HL-60 (cell line): Measurements from ENCODE around the gene NXNL1.

Experiments
- DNase-seq, 2 experiments: peaks; one replicate each; pipeline ENCODE4 v3.0.0-alpha.2; 2010 to 2020; ENCODE audit warnings: low read depth in 1 of 2, low spot score in 1 of 2
- H3K27ac ChIP-seq: fragments of 250-450 bp; sonication (Bioruptor Pico); replicated peaks from 2 replicates; pipeline ENCODE4 v1.5.1; 2020; ENCODE audit warnings: mild to moderate bottlenecking, moderate library complexity
- H3K27me3 ChIP-seq: fragments of 250-450 bp; sonication (Bioruptor Pico); 2 replicates; pipeline ENCODE4 v1.5.1; 2021; ENCODE audit warnings: mild to moderate bottlenecking, moderate library complexity; ENCODE audit not compliant: insufficient read depth, poor library complexity, severe bottlenecking
- H3K4me3 ChIP-seq: replicated peaks from 2 replicates; pipeline ENCODE4 v1.5.1; 2011; ENCODE audit warnings: mild to moderate bottlenecking, control low read depth, low read length; ENCODE audit not compliant: insufficient read depth
- GABPA ChIP-seq: IDR thresholded peaks from 2 replicates; pipeline ENCODE4 v1.6.1; 2012; ENCODE audit warnings: low read depth
- POLR2AphosphoS5 ChIP-seq: IDR thresholded peaks from 2 replicates; pipeline ENCODE4 v1.6.1; 2012; ENCODE audit warnings: low read depth
- SPI1 ChIP-seq: IDR thresholded peaks from 2 replicates; pipeline ENCODE4 v1.6.1; 2012; ENCODE audit warnings: low read depth, mild to moderate bottlenecking, borderline replicate concordance
- TF ChIP-seq, protein P1 (sequence below): IDR thresholded peaks from one replicate; pipeline ENCODE4 v1.5.1; 2011; ENCODE audit warnings: low read length, control low read depth, inconsistent platforms; ENCODE audit not compliant: insufficient read depth
- TF ChIP-seq, protein P2 (sequence below): IDR thresholded peaks from 2 replicates; pipeline ENCODE4 v1.6.1; 2012; ENCODE audit warnings: low read depth; ENCODE audit not compliant: insufficient replicate concordance

NXNL1 gene

GRCh38 chr19:17411801-17412200, 48.9 kb downstream of the NXNL1 start:
- H3K27me3 ChIP-seq, result no peaks in the 10 kb centered on the region
- H3K27ac ChIP-seq, result no peak overlapping the region
- TF ChIP-seq GABPA (no peak), POLR2AphosphoS5 (no peak), SPI1 (no peak)
- TF ChIP-seq, protein P1, sequence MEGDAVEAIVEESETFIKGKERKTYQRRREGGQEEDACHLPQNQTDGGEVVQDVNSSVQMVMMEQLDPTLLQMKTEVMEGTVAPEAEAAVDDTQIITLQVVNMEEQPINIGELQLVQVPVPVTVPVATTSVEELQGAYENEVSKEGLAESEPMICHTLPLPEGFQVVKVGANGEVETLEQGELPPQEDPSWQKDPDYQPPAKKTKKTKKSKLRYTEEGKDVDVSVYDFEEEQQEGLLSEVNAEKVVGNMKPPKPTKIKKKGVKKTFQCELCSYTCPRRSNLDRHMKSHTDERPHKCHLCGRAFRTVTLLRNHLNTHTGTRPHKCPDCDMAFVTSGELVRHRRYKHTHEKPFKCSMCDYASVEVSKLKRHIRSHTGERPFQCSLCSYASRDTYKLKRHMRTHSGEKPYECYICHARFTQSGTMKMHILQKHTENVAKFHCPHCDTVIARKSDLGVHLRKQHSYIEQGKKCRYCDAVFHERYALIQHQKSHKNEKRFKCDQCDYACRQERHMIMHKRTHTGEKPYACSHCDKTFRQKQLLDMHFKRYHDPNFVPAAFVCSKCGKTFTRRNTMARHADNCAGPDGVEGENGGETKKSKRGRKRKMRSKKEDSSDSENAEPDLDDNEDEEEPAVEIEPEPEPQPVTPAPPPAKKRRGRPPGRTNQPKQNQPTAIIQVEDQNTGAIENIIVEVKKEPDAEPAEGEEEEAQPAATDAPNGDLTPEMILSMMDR, result no peak
- TF ChIP-seq, protein P2, sequence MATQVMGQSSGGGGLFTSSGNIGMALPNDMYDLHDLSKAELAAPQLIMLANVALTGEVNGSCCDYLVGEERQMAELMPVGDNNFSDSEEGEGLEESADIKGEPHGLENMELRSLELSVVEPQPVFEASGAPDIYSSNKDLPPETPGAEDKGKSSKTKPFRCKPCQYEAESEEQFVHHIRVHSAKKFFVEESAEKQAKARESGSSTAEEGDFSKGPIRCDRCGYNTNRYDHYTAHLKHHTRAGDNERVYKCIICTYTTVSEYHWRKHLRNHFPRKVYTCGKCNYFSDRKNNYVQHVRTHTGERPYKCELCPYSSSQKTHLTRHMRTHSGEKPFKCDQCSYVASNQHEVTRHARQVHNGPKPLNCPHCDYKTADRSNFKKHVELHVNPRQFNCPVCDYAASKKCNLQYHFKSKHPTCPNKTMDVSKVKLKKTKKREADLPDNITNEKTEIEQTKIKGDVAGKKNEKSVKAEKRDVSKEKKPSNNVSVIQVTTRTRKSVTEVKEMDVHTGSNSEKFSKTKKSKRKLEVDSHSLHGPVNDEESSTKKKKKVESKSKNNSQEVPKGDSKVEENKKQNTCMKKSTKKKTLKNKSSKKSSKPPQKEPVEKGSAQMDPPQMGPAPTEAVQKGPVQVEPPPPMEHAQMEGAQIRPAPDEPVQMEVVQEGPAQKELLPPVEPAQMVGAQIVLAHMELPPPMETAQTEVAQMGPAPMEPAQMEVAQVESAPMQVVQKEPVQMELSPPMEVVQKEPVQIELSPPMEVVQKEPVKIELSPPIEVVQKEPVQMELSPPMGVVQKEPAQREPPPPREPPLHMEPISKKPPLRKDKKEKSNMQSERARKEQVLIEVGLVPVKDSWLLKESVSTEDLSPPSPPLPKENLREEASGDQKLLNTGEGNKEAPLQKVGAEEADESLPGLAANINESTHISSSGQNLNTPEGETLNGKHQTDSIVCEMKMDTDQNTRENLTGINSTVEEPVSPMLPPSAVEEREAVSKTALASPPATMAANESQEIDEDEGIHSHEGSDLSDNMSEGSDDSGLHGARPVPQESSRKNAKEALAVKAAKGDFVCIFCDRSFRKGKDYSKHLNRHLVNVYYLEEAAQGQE, result no peak
- no peak for DNase-seq
- H3K4me3 ChIP-seq, result no peak overlapping the region

- TF ChIP-seq SPI1 (no peak), GABPA (no peak), POLR2AphosphoS5 (no peak)
- TF ChIP-seq, protein P1, result no peak
- TF ChIP-seq, protein P2, result no peak
- no peak overlapping the region for H3K4me3 ChIP-seq
- H3K27me3 ChIP-seq, result no peaks in the 10 kb centered on the region
- no peak overlapping the region for H3K27ac ChIP-seq
- no peak for DNase-seq
Measured at GRCh38 chr19:17409990-17410389, 50.7 kb downstream of the NXNL1 start.

- H3K27me3 ChIP-seq, result no peaks in the 10 kb centered on the region
- TF ChIP-seq, protein P2, result no peak
- TF ChIP-seq SPI1, result no peak
- TF ChIP-seq POLR2AphosphoS5, result no peak
- TF ChIP-seq, protein P1, result no peak
- TF ChIP-seq GABPA, result no peak
- no peak overlapping the region; the same call in none of the 2 replicates for H3K27ac ChIP-seq
- H3K4me3 ChIP-seq, result peak overlapping the region; percentile 69
- no peak for DNase-seq
Measured at GRCh38 chr19:17406887-17407196, 53.9 kb downstream of the NXNL1 start.
